CD4-positive, CD25-positive, alpha-beta regulatory T cell (primary cell): Measurements from ENCODE around the gene SGCD. TPM values are rescaled to one million over a fixed set of nuclear protein-coding genes. Genes with fewer than 3 reads are reported as not detected.

Experiments
- ATAC-seq, 2 donors: fragments of 150-1000 bp; cut with Tn5 transposase; one replicate each; pipeline ENCODE4 v1.10.0; 2021; ENCODE audit warnings: low read depth in 2 of 2, moderate number of reproducible peaks in 2 of 2, moderate library complexity in 1 of 2
- DNase-seq, 3 donors: peaks; one replicate each; pipeline versions ENCODE4 v3.0.0 to v3.0.0-alpha.2; 2012 to 2022; ENCODE audit warnings: mixed read lengths in 1 of 3
- H3K27ac ChIP-seq: one replicate; pipeline ENCODE4 v1.7.0; 2013; ENCODE audit warnings: mild to moderate bottlenecking, low read length; ENCODE audit not compliant: insufficient read depth, poor library complexity, severe bottlenecking
- H3K27me3 ChIP-seq: one replicate; pipeline ENCODE4 v1.7.0; 2013; ENCODE audit warnings: low read length; ENCODE audit not compliant: control insufficient read depth, insufficient read depth
- H3K36me3 ChIP-seq: one replicate; pipeline ENCODE4 v1.7.0; 2013; ENCODE audit warnings: mild to moderate bottlenecking, low read length, moderate library complexity; ENCODE audit not compliant: control insufficient read depth, insufficient read depth
- H3K4me1 ChIP-seq: 2 replicates; pipeline ENCODE4 v1.7.0; 2013; ENCODE audit warnings: mild to moderate bottlenecking, low read length; ENCODE audit not compliant: insufficient read depth, control insufficient read depth, poor library complexity, severe bottlenecking
- H3K4me3 ChIP-seq: one replicate; pipeline ENCODE4 v1.7.0; 2013; ENCODE audit warnings: low read depth, mild to moderate bottlenecking, low read length, moderate library complexity
- H3K9me3 ChIP-seq, 2 experiments: 1 replicate in 1 of 2; 2 replicates in 1 of 2; pipeline ENCODE4 v1.7.0; 2013; ENCODE audit warnings: low read length in 2 of 2, mild to moderate bottlenecking in 1 of 2, moderate library complexity in 1 of 2; ENCODE audit not compliant: control insufficient read depth in 2 of 2
- H3K27ac Mint-ChIP-seq, 3 donors: one replicate each; pipeline ENCODE4 v1.8.0; 2020 to 2022; ENCODE audit warnings: mild to moderate bottlenecking in 3 of 3, mixed read lengths in 3 of 3, moderate library complexity in 2 of 3
- H3K27me3 Mint-ChIP-seq: one replicate; pipeline ENCODE4 v1.8.0; 2022; ENCODE audit warnings: mild to moderate bottlenecking, mixed read lengths
- H3K36me3 Mint-ChIP-seq: one replicate; pipeline ENCODE4 v1.8.0; 2020; ENCODE audit warnings: mixed read lengths
- H3K4me1 Mint-ChIP-seq, 4 donors: one replicate each; pipeline ENCODE4 v1.8.0; 2020 to 2022; ENCODE audit warnings: mixed read lengths in 4 of 4, mild to moderate bottlenecking in 1 of 4
- H3K4me3 Mint-ChIP-seq, 4 donors: one replicate each; pipeline ENCODE4 v1.8.0; 2020 to 2022; ENCODE audit warnings: mild to moderate bottlenecking in 4 of 4, mixed read lengths in 4 of 4, moderate library complexity in 3 of 4
- H3K9me3 Mint-ChIP-seq, 7 donors: one replicate each; pipeline ENCODE4 v1.8.0; 2020 to 2022; ENCODE audit warnings: mixed read lengths in 7 of 7, mild to moderate bottlenecking in 3 of 7, moderate library complexity in 2 of 7
- polyA plus RNA-seq, 4 donors: library from polyadenylated mRNA; unstranded; fragments of 300-500 nt; fragmentation: Illumina TruSeq; gene quantifications; one replicate each; pipeline ENCODE4 v1.2.3, GENCODE V29; 2021
- total RNA-seq: library from RNA; stranded (reverse); gene quantifications from one replicate; pipeline ENCODE4 v1.2.3, GENCODE V29; 2022

The SGCD gene
- total and polyA plus RNA-seq, 5 donors from 2014 or later: not detected

DNA sequence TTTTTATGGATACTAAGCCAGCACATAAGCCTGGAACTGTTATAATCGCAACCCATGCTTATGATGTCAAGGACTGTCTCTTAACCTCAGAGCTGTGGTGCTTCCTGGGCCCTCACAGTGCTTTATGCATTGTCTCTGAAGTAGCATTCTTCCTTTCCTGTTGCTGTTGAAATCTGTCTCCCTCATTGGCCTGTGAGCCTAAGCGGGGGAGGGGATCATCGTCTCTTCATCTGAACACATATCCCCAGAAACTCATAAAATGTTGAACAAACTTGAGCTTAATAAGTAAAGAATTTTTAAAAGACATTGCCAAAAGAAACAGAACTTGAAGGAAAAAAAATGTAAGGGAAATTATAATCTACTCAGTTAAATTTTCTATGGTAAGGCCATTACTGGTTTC is 80.3 kb downstream of the SGCD start:
- Mint-ChIP-seq H3K4me1 (peaks cover under 1 to 6% (median 3%) of the 10 kb centered on the region in 4 donors), H3K4me3 (no peak overlapping the region), H3K27ac (no peak overlapping the region), H3K36me3 (no peaks in the 10 kb centered on the region), H3K27me3 (peaks cover 15% of the 10 kb centered on the region), H3K9me3 (peaks cover 0 to 2% (median 0%) of the 10 kb centered on the region in 7 donors)
- no peak for DNase-seq
- Histone ChIP-seq H3K36me3 (no peaks in the 10 kb centered on the region), H3K27me3 (peaks cover 2% of the 10 kb centered on the region), H3K9me3 (no peaks in the 10 kb centered on the region), H3K4me1 (no peaks in the 10 kb centered on the region), H3K4me3 (no peak overlapping the region), H3K27ac (no peak overlapping the region)
- ATAC-seq: no peak

GRCh38 chr5:156409834-156410233 is 82.9 kb downstream of the SGCD start:
- H3K4me3 Mint-ChIP-seq: no peak overlapping the region
- H3K4me3 ChIP-seq: no peak overlapping the region
- DNase-seq (no peak), ATAC-seq (no peak)
- H3K36me3 ChIP-seq: no peaks in the 10 kb centered on the region
- H3K27me3 ChIP-seq: peaks cover 2% of the 10 kb centered on the region
- no peaks in the 10 kb centered on the region for H3K4me1 ChIP-seq
- peaks cover 22% of the 10 kb centered on the region for H3K27me3 Mint-ChIP-seq
- H3K27ac Mint-ChIP-seq: no peak overlapping the region
- H3K4me1 Mint-ChIP-seq: no peaks in the 10 kb centered on the region
- no peaks in the 10 kb centered on the region for H3K9me3 ChIP-seq
- no peak overlapping the region for H3K27ac ChIP-seq
- peaks cover 0 to 2% (median 0%) of the 10 kb centered on the region in 7 donors for H3K9me3 Mint-ChIP-seq
- no peaks in the 10 kb centered on the region for H3K36me3 Mint-ChIP-seq

- H3K36me3 ChIP-seq: no peaks in the 10 kb centered on the region
- H3K27ac Mint-ChIP-seq: no peak overlapping the region
Measured at GRCh38 chr5:156411185-156411613, 84.2 kb downstream of the SGCD start.

DNA sequence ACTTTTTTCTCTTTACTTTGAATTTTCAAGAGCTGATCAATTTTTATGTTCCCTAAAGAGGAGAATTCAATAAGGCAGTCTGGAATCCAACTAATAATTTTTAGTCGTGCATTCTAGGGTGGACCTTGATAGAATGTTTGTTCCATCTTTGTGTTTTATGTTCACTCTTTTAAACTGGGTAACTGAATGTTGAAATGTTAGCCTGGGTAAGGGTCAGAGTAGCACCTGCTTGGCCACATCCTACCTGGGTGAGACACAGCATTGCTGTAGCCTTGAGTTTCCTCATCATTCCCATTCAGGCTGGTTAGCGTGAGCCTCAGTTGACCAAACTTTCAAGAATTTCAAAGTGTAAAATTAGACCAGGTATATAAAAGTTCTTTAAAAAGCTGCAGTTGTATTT is 85.0 kb downstream of the SGCD start:
- no peaks in the 10 kb centered on the region for H3K4me1 Mint-ChIP-seq
- Histone ChIP-seq H3K27ac (no peak overlapping the region), H3K27me3 (peaks cover 2% of the 10 kb centered on the region), H3K36me3 (no peaks in the 10 kb centered on the region), H3K4me3 (no peak overlapping the region), H3K9me3 (no peaks in the 10 kb centered on the region), H3K4me1 (no peaks in the 10 kb centered on the region)
- DNase-seq (no peak), ATAC-seq (no peak)
- H3K9me3 Mint-ChIP-seq: peaks cover 0 to 2% (median 0%) of the 10 kb centered on the region in 7 donors
- H3K4me3 Mint-ChIP-seq: no peak overlapping the region
- no peaks in the 10 kb centered on the region for H3K36me3 Mint-ChIP-seq
- H3K27ac Mint-ChIP-seq: no peak overlapping the region
- H3K27me3 Mint-ChIP-seq: peaks cover 25% of the 10 kb centered on the region

More at GRCh38 chr5:156411185-156411613, 84.2 kb downstream of the SGCD start:
- Mint-ChIP-seq H3K27me3 (peaks cover 22% of the 10 kb centered on the region), H3K36me3 (no peaks in the 10 kb centered on the region), H3K9me3 (peaks cover 0 to 2% (median 0%) of the 10 kb centered on the region in 7 donors), H3K4me1 (no peaks in the 10 kb centered on the region), H3K4me3 (no peak overlapping the region)
- ATAC-seq: no peak
- no peak for DNase-seq
- Histone ChIP-seq H3K9me3 (no peaks in the 10 kb centered on the region), H3K4me1 (no peaks in the 10 kb centered on the region), H3K27me3 (peaks cover 2% of the 10 kb centered on the region), H3K4me3 (no peak overlapping the region), H3K27ac (no peak overlapping the region)

GRCh38 chr5:156414391-156414790 is 87.4 kb downstream of the SGCD start:
- no peak overlapping the region for H3K27ac Mint-ChIP-seq
- peaks cover 2% of the 10 kb centered on the region for H3K27me3 ChIP-seq
- no peaks in the 10 kb centered on the region for H3K36me3 Mint-ChIP-seq

GRCh38 chr5:156419661-156420060 is 92.7 kb downstream of the SGCD start:
- no peak overlapping the region for H3K4me3 Mint-ChIP-seq
- H3K4me1 Mint-ChIP-seq: no peaks in the 10 kb centered on the region
- no peaks in the 10 kb centered on the region for H3K4me1 ChIP-seq
- peaks cover 9% of the 10 kb centered on the region for H3K27me3 Mint-ChIP-seq
- H3K4me3 ChIP-seq: no peak overlapping the region
- H3K27me3 ChIP-seq: peaks cover 4% of the 10 kb centered on the region
- no peaks in the 10 kb centered on the region for H3K9me3 ChIP-seq
- no peak overlapping the region for H3K27ac Mint-ChIP-seq
- H3K36me3 ChIP-seq: no peaks in the 10 kb centered on the region
- H3K9me3 Mint-ChIP-seq: peaks cover 0 to 3% (median 0%) of the 10 kb centered on the region in 7 donors
- no peaks in the 10 kb centered on the region for H3K36me3 Mint-ChIP-seq
- DNase-seq: no peak
- no peak overlapping the region for H3K27ac ChIP-seq
- no peak for ATAC-seq

More at GRCh38 chr5:156414391-156414790, 87.4 kb downstream of the SGCD start:
- peaks cover 0 to 1% (median 0%) of the 10 kb centered on the region in 7 donors for H3K9me3 Mint-ChIP-seq
- no peak overlapping the region for H3K4me3 ChIP-seq
- H3K4me1 ChIP-seq: no peaks in the 10 kb centered on the region
- no peak overlapping the region for H3K27ac ChIP-seq
- H3K36me3 ChIP-seq: no peaks in the 10 kb centered on the region
- DNase-seq (no peak), ATAC-seq (no peak)
- no peaks in the 10 kb centered on the region for H3K9me3 ChIP-seq
- peaks cover 19% of the 10 kb centered on the region for H3K27me3 Mint-ChIP-seq
- H3K4me3 Mint-ChIP-seq: no peak overlapping the region
- no peaks in the 10 kb centered on the region for H3K4me1 Mint-ChIP-seq

GRCh38 chr5:156420665-156421064 is 93.7 kb downstream of the SGCD start:
- H3K27ac ChIP-seq: no peak overlapping the region
- peaks cover 4% of the 10 kb centered on the region for H3K27me3 ChIP-seq
- H3K27me3 Mint-ChIP-seq: peaks cover 9% of the 10 kb centered on the region
- H3K9me3 Mint-ChIP-seq: peaks cover 0 to 3% (median 0%) of the 10 kb centered on the region in 7 donors
- H3K27ac Mint-ChIP-seq: no peak overlapping the region
- no peaks in the 10 kb centered on the region for H3K9me3 ChIP-seq
- H3K4me3 ChIP-seq: no peak overlapping the region
- no peak for DNase-seq
- no peaks in the 10 kb centered on the region for H3K4me1 Mint-ChIP-seq
- no peaks in the 10 kb centered on the region for H3K4me1 ChIP-seq
- H3K4me3 Mint-ChIP-seq: no peak overlapping the region
- H3K36me3 ChIP-seq: no peaks in the 10 kb centered on the region
- ATAC-seq: no peak
- H3K36me3 Mint-ChIP-seq: no peaks in the 10 kb centered on the region

GRCh38 chr5:156421798-156422197 is 94.8 kb downstream of the SGCD start:
- no peaks in the 10 kb centered on the region for H3K9me3 ChIP-seq
- H3K4me3 ChIP-seq: no peak overlapping the region
- peaks cover 4% of the 10 kb centered on the region for H3K27me3 ChIP-seq
- peaks cover 0 to 3% (median 0%) of the 10 kb centered on the region in 7 donors for H3K9me3 Mint-ChIP-seq
- no peaks in the 10 kb centered on the region for H3K4me1 Mint-ChIP-seq
- H3K27me3 Mint-ChIP-seq: peaks cover 7% of the 10 kb centered on the region
- no peak overlapping the region for H3K27ac ChIP-seq
- DNase-seq (no peak), ATAC-seq (no peak)
- H3K4me1 ChIP-seq: no peaks in the 10 kb centered on the region
- no peaks in the 10 kb centered on the region for H3K36me3 Mint-ChIP-seq
- no peaks in the 10 kb centered on the region for H3K36me3 ChIP-seq
- H3K4me3 Mint-ChIP-seq: no peak overlapping the region
- H3K27ac Mint-ChIP-seq: no peak overlapping the region
